Astrocyte of the hippocampus (primary cell): ENCODE results near the gene PTGIR.

ENCODE experiments used
- DNase-seq: peaks from one replicate; pipeline ENCODE4 v3.0.0; 2011; ENCODE audit warnings: low read depth, low spot score

PTGIR gene

DNA sequence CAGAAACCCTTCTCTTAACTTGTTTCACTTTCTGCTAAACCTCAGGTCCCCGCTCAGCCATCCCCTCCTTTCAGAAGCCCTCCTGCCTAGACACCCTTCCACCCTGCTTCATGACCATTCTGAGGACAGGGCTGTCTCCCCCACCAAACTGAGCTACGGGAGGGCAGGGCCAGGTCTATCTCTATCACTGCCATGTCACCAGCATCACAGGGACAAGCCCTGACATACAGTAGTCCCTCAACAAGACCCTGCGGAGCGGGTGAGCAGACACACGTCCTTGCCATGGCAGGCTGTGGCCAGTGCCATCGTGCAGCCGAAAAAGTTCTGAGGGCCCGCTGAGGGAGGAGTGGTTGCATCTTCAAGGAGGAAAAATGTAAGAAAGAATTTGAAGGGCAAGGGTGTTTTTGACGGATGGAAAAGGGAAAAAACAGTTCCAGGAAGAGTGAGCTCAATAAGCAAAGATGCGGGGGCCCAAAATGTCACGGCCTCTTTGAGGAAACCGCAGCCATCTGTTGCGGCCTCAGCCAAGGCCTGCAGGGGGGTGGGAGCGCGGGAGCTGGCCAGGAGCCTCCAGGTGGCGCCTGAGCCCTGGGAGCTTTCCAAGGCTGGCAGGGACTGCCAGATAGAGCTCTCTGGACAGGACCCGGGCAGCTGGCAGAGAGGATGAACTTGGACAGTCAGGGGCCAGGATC is 8.1 kb downstream of the PTGIR start:
- peak; percentile 76 for DNase-seq

- no peak for DNase-seq
Observed at GRCh38 chr19:46615966-46616365, 8.9 kb downstream of the PTGIR start.

DNA sequence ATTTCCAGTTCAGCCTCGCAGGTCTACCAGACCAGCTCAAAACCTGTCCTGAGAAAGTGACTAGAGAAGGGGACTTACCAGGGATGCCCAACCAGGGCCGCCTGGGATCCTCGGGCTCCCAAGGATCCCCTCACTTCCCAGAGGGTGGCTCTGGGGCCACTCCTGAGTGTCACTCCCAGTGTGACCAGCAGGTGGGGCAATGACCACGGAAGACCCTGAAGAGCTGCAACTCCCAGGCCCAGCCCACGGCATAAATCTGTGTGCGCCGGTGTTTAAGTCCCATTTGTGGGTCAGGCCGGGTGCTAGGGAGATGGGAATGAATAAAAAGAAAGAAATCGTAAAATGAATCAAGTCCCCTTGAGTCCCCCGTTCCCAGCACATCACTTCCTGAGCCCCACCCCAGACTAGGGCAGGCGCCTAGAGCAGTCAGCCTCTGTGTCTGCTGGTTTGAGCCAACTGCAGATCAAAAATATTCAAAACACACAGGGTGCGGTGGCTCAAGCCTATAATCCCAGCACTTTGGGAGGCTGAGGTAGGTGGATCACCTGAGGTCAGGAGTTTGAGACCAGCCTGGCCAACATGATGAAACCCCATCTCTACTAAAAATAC is 10.7 kb downstream of the PTGIR start:
- DNase-seq: peak; percentile 88

- no peak for DNase-seq
Observed at GRCh38 chr19:46613525-46613924, 11.4 kb downstream of the PTGIR start.

- no peak for DNase-seq
Observed at GRCh38 chr19:46611776-46612175, 13.1 kb downstream of the PTGIR start.

DNA sequence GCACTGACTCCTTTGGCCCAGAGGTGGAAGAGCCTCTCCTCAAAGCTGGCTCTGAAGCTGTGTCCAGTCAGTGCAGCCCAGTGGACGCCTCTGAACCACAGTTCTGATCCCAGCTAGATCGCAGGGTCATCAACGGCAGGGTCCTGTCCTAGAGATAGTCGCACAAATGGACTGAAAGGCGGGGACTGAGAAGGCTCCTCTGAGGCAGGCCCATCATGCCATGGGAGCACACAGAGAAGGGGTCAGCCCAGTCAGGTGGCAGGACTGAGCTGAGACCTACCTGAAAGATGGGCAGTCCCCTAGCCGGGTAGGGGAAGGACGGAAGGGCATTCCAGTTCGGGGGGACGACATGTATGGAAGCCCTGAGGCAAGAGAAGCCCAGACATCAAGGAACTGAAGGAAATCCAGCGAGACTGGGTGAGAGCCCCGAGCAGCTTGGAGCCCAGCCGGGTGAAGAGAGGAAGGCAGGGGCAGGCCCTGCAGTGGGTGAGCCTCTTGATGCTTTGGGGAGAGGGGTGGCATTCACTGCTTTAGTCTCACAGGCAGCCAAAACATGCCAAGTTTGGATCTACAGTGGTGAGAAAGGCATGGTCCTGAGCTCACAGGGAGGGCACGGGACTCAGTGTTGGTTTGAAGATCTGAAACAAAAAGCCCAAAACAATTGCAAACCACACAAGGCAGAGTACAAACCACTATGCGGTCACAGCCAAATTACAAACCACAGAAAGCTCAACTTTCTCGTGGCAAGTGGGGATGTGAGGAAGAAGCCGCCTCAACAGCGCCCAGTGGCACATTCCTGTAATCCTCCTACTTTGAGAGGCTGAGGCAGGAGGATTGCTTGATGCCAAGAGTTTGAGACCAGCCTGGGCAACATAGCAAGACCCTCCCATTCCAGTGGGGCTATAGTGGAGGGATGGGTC is 13.8 kb downstream of the PTGIR start:
- peak; percentile 77 for DNase-seq

DNA sequence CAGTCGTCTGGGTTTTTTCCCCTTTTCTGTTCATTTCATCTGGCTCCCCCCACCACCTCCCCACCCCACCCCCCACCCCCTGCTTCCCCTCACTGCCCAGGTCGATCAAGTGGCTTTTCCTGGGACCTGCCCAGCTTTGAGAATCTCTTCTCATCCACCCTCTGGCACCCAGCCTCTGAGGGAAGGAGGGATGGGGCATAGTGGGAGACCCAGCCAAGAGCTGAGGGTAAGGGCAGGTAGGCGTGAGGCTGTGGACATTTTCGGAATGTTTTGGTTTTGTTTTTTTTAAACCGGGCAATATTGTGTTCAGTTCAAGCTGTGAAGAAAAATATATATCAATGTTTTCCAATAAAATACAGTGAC is 14.5 kb downstream of the PTGIR start:
- DNase-seq: no peak

DNA sequence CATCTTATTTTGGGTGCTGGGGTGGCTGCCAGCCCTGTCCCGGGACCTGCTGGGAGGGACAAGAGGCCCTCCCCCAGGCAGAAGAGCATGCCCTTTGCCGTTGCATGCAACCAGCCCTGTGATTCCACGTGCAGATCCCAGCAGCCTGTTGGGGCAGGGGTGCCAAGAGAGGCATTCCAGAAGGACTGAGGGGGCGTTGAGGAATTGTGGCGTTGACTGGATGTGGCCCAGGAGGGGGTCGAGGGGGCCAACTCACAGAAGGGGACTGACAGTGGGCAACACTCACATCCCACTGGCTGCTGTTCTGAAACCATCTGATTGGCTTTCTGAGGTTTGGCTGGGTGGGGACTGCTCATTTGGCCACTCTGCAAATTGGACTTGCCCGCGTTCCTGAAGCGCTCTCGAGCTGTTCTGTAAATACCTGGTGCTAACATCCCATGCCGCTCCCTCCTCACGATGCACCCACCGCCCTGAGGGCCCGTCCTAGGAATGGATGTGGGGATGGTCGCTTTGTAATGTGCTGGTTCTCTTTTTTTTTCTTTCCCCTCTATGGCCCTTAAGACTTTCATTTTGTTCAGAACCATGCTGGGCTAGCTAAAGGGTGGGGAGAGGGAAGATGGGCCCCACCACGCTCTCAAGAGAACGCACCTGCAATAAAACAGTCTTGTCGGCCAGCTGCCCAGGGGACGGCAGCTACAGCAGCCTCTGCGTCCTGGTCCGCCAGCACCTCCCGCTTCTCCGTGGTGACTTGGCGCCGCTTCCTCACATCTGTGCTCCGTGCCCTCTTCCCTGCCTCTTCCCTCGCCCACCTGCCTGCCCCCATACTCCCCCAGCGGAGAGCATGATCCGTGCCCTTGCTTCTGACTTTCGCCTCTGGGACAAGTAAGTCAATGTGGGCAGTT is 15.1 kb downstream of the PTGIR start:
- DNase-seq: no peak

GRCh38 chr19:46608581-46609345 is 16.1 kb downstream of the PTGIR start:
- DNase-seq: no peak

- no peak for DNase-seq
Observed at GRCh38 chr19:46608178-46608577, 16.7 kb downstream of the PTGIR start.

DNA sequence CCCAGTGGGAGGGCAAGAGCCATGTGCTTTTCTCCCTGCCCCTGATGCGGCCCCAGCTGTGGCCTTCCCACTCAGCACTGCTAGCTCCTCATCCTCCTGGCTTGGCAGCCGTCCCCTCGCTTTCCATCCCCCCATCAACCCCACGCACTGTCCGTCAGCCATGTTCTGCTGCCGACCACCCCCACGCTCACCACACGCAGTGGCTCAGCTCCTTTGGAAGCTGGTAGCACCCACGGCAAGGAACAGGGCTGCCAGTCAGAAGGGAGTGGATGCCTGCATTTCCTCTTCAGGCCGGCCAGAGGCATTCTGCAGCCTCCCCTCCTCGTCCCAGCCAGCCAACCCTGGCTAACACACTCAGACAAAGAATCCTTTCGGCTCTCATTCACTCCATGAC is 17.4 kb downstream of the PTGIR start:
- DNase-seq: no peak

GRCh38 chr19:46606681-46607447 is 18.0 kb downstream of the PTGIR start:
- DNase-seq: no peak

- no peak for DNase-seq
Observed at GRCh38 chr19:46606019-46606418, 18.9 kb downstream of the PTGIR start.

- no peak for DNase-seq
Observed at GRCh38 chr19:46605356-46605821, 19.5 kb downstream of the PTGIR start.

DNA sequence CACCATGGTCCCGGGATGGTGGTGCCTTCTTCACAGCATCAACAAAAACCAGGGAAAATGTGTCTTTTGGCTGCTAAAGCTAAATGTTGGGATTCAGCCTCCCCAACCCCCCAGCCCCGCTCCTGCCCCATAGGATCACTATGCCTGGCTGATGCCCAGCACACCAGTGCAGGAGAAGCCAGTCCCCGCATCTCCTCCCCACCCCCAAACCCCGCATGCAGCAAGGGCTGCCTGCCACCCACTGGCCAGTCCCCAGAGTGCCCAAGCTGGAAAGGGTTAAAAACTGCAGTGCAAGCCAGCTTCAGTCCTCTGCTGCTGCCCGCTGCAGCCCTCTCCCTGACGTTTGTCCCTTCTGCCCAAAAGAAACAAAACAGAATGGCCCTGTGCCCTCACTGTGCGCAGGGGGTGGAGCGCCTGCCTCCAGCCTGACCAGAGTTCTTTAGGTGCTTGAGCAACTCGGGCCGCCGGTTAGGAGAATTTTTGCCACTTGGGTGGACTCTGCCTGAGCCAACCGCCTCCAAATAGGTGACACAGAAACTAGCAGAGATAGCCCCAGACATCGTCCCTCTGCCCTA is 20.0 kb downstream of the PTGIR start:
- no peak for DNase-seq

GRCh38 chr19:46603752-46604231 is 21.1 kb downstream of the PTGIR start:
- DNase-seq: no peak

- DNase-seq: no peak
Observed at GRCh38 chr19:46603195-46603637, 21.7 kb downstream of the PTGIR start.

- no peak for DNase-seq
Observed at GRCh38 chr19:46602392-46603194, 22.3 kb downstream of the PTGIR start.
